GM19438 (cell line): Measurements from ENCODE around the gene PNPLA6.
"Not testable (repeated sequence)": the region's sequence is repeated elsewhere in the genome, so short reads cannot be mapped to it uniquely, and the experiment has no call there.

Experiments used
- ATAC-seq: cut with Tn5 transposase; IDR thresholded peaks from one replicate; pipeline ENCODE4 v1.9.1; 2021; ENCODE audit warnings: low read depth; ENCODE audit not compliant: unreplicated experiment

PNPLA6 gene

GRCh38 chr19:7529610-7530490 is 5.7 kb upstream of the PNPLA6 start:
- no peak for ATAC-seq

GRCh38 chr19:7533281-7533885 is 2.1 kb upstream of the PNPLA6 start:
- no peak for ATAC-seq

- no peak for ATAC-seq
These were observed 1.5 kb upstream of the PNPLA6 start for GRCh38 chr19:7533925-7534480.

- peak; percentile 16 for ATAC-seq
These were observed 928 bp upstream of the PNPLA6 start for GRCh38 chr19:7534531-7535046.

- ATAC-seq, result peak; percentile 10
These were observed 630 bp downstream of the PNPLA6 start for GRCh38 chr19:7535998-7536695.

- not testable (repeated sequence) for ATAC-seq
These were observed 3.5 kb downstream of the PNPLA6 start for GRCh38 chr19:7538990-7539389.

- no peak for ATAC-seq
These were observed 4.4 kb downstream of the PNPLA6 start for GRCh38 chr19:7539827-7540425.

GRCh38 chr19:7540761-7541474 is 5.4 kb downstream of the PNPLA6 start:
- ATAC-seq, result no peak

GRCh38 chr19:7541475-7541824 is 5.9 kb downstream of the PNPLA6 start:
- ATAC-seq, result no peak

- no peak for ATAC-seq
These were observed 6.4 kb downstream of the PNPLA6 start for GRCh38 chr19:7541828-7542443.

- no peak for ATAC-seq
These were observed 7.2 kb downstream of the PNPLA6 start for GRCh38 chr19:7542556-7543348.

- no peak for ATAC-seq
These were observed 9.1 kb downstream of the PNPLA6 start for GRCh38 chr19:7544626-7545025.

- no peak for ATAC-seq
These were observed 9.8 kb downstream of the PNPLA6 start for GRCh38 chr19:7545300-7545699.

- no peak for ATAC-seq
These were observed 10.4 kb downstream of the PNPLA6 start for GRCh38 chr19:7545904-7546303.

GRCh38 chr19:7547159-7547558 is 11.6 kb downstream of the PNPLA6 start:
- ATAC-seq, result no peak

- ATAC-seq, result no peak
These were observed 14.1 kb downstream of the PNPLA6 start for GRCh38 chr19:7549429-7550148.

GRCh38 chr19:7550169-7550770 is 14.8 kb downstream of the PNPLA6 start:
- no peak for ATAC-seq
